K562 (cell line): ENCODE data around the gene TMC4. TPM values are rescaled to one million over a fixed set of nuclear protein-coding genes. Genes with fewer than 3 reads are reported as not detected.
A peak's percentile ranks its signal among the peaks of the same experiment; 100 is the strongest.

ENCODE experiments used
- ATF7 ChIP-seq: fragments of 450-650 bp; IDR thresholded peaks from 2 replicates; pipeline ENCODE4 v1.7.1; 2014; ENCODE audit warnings: mild to moderate bottlenecking, moderate library complexity
- ELF2 ChIP-seq: fragments of 250-450 bp; sonication (Bioruptor Pico); IDR thresholded peaks from 2 replicates; pipeline ENCODE4 v1.5.0; 2021; ENCODE audit warnings: mild to moderate bottlenecking
- HIVEP1 ChIP-seq: fragments of 250-450 bp; sonication (Bioruptor Pico); IDR thresholded peaks from 2 replicates; pipeline ENCODE4 v1.4.0; 2020; ENCODE audit warnings: mild to moderate bottlenecking
- JUN ChIP-seq, 2 experiments: sonication (generic) in 1 of 2; formaldehyde crosslinking in 1 of 2; IDR thresholded peaks; 2 replicates each; pipeline versions ENCODE4 v1.6.1 to v1.8.0; 2012 to 2022; ENCODE audit warnings: borderline replicate concordance in 2 of 2, mild to moderate bottlenecking in 2 of 2, improper control_type of control experiment in 1 of 2, low read depth in 1 of 2, low read length in 1 of 2, missing genetic modification reagents in 1 of 2
- MTA2 ChIP-seq: fragments of 450-650 bp; IDR thresholded peaks from 2 replicates; pipeline ENCODE4 v1.6.1; 2016; ENCODE audit warnings: low read depth
- PHF8 ChIP-seq: fragments of 200-600 bp; sonication (generic); IDR thresholded peaks from 2 replicates; pipeline ENCODE4 v1.6.1; 2012; ENCODE audit warnings: mixed run types, mild to moderate bottlenecking, inconsistent platforms, low read length, moderate library complexity, borderline replicate concordance
- RBFOX2 ChIP-seq: fragments of 200-400 bp; formaldehyde crosslinking; IDR thresholded peaks from 2 replicates; pipeline ENCODE4 v1.6.1; 2017; ENCODE audit warnings: low read depth, mild to moderate bottlenecking, low read length, moderate library complexity
- TAF9B ChIP-seq: fragments of 450-650 bp; IDR thresholded peaks from 2 replicates; pipeline ENCODE4 v1.6.1; 2018; ENCODE audit warnings: mild to moderate bottlenecking; ENCODE audit not compliant: partially characterized antibody
- TCF3 ChIP-seq: sonication (generic); formaldehyde crosslinking; IDR thresholded peaks from 2 replicates; pipeline ENCODE4 v1.4.0; 2020; ENCODE audit warnings: mild to moderate bottlenecking, missing genetic modification reagents
- ZBTB7A ChIP-seq: IDR thresholded peaks from 2 replicates; pipeline ENCODE4 v1.6.1; 2011; ENCODE audit warnings: low read depth, mild to moderate bottlenecking, low read length, moderate library complexity, borderline replicate concordance; ENCODE audit not compliant: control insufficient read depth
- ZNF253 ChIP-seq: fragments of 250-450 bp; sonication (Bioruptor Pico); conservative IDR thresholded peaks from 2 replicates; pipeline ENCODE4 v1.6.1; 2021; ENCODE audit warnings: mild to moderate bottlenecking
- ZNF780A ChIP-seq: fragments of 250-450 bp; sonication (Bioruptor Pico); IDR thresholded peaks from 2 replicates; pipeline ENCODE4 v1.5.0; 2021; ENCODE audit warnings: mild to moderate bottlenecking
- polyA plus RNA-seq, 8 experiments: library from polyadenylated mRNA; depleted of rRNA in 4 of 8; stranded (reverse) in 5 of 8; unstranded in 3 of 8; fragments of >200 nt; fragmentation: Nextera tagmentation in 2 of 8; fragmentation: Illumina TruSeq in 1 of 8; extraction: Ambion mirVana in 2 of 8; extraction: Trizol in 1 of 8; gene quantifications; 2 replicates each; pipeline versions ENCODE4 v1.2.1 to v1.2.3, GENCODE V29; 2011 to 2014; ENCODE audit warnings: inconsistent platforms in 1 of 8, missing spikeins in 1 of 8
- total RNA-seq, 7 experiments: library from RNA; depleted of rRNA in 6 of 7; stranded (reverse); fragments of >200 nt in 6 of 7; fragmentation: Illumina TruSeq in 2 of 7; extraction: Trizol in 2 of 7; gene quantifications; 2 replicates each; pipeline versions ENCODE4 v1.2.1 to v1.2.3, GENCODE V29; 2011 to 2021; ENCODE audit warnings: low replicate concordance in 1 of 7
- TF ChIP-seq, protein P1 (sequence below): sonication (generic); formaldehyde crosslinking; IDR thresholded peaks from 2 replicates; pipeline ENCODE4 v1.5.0; 2020; ENCODE audit warnings: missing genetic modification reagents
- TF ChIP-seq, protein P2 (sequence below): IDR thresholded peaks from 3 replicates; pipeline ENCODE4 v1.6.1; 2011; ENCODE audit warnings: borderline replicate concordance, mild to moderate bottlenecking; ENCODE audit not compliant: insufficient read length, insufficient read depth
- TF ChIP-seq, protein P3 (sequence below), 2 experiments: fragments of 450-650 bp; IDR thresholded peaks; 2 replicates each; pipeline ENCODE4 v1.6.1; 2016; ENCODE audit warnings: mild to moderate bottlenecking in 2 of 2, borderline replicate concordance in 1 of 2, low read depth in 1 of 2, moderate library complexity in 1 of 2

The TMC4 gene
- total and polyA plus RNA-seq, 9 of the 15 experiments (the other 6 are each of a cell fraction or from before 2014, with no cell fraction given): 0.12 to 0.79 (median 0.36) TPM; not detected in 2

DNA sequence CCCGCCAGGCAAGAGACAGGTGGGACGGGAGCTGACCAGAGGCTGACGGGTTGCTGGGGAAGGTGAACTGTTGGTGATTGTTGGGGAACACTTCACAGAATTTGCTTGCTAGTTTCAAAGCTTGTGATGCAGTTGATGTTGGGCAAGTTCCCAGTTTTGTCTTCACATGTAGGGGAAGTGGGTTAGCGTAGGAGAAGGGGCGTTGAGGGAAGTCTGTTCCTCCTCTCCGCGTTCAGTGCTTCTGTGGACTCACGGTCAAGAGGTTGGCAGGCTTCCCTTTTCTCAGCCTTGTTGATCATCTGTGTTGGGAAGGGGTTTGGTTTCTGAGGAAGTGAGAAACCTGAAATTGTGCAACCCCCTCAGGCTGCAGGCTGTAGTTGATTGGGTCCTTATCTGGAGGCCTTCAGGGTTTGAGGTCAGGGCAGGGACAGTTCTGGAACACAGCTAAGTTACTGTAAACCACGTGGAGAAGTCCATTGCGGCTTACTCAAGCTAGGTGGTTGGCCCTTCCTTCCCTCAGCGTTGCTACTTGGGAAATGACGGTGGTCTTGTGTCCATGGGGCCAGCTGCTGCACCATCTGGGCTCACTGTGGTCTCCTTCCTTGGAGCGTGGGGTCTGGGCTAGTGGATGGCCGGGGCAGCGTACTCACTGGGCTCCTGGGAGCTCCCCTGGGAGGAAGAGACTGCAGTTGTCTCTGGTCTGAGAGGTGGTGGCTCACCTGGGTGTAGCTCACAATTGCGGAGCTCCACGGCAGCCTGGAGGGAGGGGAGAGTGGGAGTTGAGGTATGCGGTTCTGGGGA is 35.2 kb upstream of the TMC4 start (continued):
- TF ChIP-seq, protein P1, sequence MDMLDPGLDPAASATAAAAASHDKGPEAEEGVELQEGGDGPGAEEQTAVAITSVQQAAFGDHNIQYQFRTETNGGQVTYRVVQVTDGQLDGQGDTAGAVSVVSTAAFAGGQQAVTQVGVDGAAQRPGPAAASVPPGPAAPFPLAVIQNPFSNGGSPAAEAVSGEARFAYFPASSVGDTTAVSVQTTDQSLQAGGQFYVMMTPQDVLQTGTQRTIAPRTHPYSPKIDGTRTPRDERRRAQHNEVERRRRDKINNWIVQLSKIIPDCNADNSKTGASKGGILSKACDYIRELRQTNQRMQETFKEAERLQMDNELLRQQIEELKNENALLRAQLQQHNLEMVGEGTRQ (CRISPR knock-in tag): peak; percentile 72
- peak; percentile 85; the same call in 1 of the 2 replicates for TF ChIP-seq ATF7
- TF ChIP-seq, protein P2, sequence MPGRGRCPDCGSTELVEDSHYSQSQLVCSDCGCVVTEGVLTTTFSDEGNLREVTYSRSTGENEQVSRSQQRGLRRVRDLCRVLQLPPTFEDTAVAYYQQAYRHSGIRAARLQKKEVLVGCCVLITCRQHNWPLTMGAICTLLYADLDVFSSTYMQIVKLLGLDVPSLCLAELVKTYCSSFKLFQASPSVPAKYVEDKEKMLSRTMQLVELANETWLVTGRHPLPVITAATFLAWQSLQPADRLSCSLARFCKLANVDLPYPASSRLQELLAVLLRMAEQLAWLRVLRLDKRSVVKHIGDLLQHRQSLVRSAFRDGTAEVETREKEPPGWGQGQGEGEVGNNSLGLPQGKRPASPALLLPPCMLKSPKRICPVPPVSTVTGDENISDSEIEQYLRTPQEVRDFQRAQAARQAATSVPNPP: no peak
- TF ChIP-seq ZNF253 (CRISPR knock-in tag): peak; percentile 16; the same call in 1 of the 2 replicates
- peak; percentile 68; the same call in 1 of the 2 replicates for TF ChIP-seq JUN (IDR thresholded peaks at IDR 0.05; ENCODE audit: borderline replicate concordance, low read depth, low read length)
- no peak for TF ChIP-seq JUN (CRISPR knock-in tag; IDR thresholded peaks at IDR 0.05; ENCODE audit: borderline replicate concordance)
- 0 out of 2 replicates have a peak, but pooled peaks have one; percentile 55 for TF ChIP-seq ELF2 (CRISPR knock-in tag)
- peak; percentile 72 for TF ChIP-seq TAF9B
- no peak for TF ChIP-seq HIVEP1
- TF ChIP-seq MTA2: peak; percentile 79
- peak; percentile 63 for TF ChIP-seq RBFOX2
- no peak for TF ChIP-seq PHF8
- peak; percentile 82 for TF ChIP-seq ZBTB7A
- no peak; the same call in 1 of the 2 replicates for TF ChIP-seq ZNF780A (CRISPR knock-in tag)
- TF ChIP-seq, protein P3, sequence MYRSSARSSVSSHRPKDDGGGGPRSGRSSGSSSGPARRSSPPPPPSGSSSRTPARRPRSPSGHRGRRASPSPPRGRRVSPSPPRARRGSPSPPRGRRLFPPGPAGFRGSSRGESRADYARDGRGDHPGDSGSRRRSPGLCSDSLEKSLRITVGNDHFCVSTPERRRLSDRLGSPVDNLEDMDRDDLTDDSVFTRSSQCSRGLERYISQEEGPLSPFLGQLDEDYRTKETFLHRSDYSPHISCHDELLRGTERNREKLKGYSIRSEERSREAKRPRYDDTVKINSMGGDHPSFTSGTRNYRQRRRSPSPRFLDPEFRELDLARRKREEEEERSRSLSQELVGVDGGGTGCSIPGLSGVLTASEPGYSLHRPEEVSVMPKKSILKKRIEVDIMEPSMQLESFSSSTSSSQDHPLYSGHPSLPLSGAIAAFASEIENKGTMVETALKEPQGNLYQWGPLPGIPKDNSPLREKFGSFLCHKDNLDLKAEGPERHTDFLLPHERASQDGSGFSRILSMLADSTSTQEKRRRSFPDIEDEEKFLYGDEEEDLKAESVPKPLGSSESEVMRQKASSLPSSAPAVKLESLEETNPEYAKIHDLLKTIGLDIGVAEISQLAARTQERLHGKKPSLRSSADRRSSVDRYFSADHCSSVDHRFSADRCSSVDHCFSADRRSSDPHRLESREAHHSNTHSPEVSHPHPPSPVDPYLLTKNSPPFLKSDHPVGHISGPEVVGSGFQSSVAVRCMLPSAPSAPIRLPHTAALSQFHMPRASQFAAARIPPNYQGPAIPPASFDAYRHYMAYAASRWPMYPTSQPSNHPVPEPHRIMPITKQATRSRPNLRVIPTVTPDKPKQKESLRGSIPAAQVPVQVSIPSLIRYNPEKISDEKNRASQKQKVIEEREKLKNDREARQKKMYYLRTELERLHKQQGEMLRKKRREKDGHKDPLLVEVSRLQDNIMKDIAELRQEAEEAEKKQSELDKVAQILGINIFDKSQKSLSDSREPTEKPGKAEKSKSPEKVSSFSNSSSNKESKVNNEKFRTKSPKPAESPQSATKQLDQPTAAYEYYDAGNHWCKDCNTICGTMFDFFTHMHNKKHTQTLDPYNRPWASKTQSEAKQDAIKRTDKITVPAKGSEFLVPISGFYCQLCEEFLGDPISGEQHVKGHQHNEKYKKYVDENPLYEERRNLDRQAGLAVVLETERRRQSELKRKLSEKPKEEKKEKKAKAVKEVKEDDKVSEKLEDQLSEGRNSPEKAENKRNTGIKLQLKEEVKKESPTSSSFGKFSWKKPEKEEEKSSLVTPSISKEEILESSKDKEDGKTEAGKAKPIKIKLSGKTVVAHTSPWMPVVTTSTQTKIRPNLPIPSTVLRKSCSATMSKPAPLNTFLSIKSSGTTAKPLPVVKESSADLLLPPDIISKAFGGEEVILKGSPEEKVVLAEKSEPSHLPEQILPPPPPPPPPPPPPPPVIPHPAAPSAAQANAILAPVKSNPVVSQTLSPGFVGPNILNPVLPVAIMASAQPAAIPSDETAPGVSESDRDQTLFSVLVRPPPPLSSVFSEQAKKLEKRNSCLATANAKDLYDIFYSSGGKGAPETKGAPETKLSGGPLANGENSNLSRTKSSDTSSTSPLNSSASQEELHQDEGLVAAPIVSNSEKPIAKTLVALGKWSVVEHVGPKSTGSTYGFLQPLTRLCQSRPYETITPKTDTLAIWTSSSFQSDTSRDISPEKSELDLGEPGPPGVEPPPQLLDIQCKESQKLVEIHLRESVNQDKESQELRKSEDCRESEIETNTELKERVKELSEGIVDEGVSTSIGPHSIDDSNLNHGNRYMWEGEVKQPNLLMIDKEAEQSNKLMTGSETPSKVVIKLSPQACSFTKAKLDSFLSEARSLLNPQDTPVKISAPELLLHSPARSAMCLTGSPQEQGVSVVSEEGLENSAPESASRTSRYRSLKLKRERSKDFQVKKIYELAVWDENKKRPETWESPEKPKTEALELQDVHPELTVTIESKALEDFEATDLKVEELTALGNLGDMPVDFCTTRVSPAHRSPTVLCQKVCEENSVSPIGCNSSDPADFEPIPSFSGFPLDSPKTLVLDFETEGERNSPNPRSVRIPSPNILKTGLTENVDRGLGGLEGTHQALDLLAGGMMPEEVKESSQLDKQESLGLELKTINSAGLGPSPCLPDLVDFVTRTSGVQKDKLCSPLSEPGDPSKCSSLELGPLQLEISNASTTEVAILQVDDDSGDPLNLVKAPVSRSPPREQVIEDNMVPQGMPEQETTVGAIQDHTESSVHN (IDR thresholded peaks at IDR 0.05; ENCODE audit: borderline replicate concordance in 1 of 2, low read depth in 1 of 2): peak in 1 of 2 experiments; percentile 92; a peak in 2 of 4 replicates
- peak; percentile 96 for TF ChIP-seq TCF3 (CRISPR knock-in tag)
